GM18870 (cell line): ENCODE data around the gene EYS.

Experiments
- ATAC-seq: cut with Tn5 transposase; IDR thresholded peaks from one replicate; pipeline ENCODE4 v1.9.1; 2021; ENCODE audit warnings: moderate library complexity; ENCODE audit not compliant: unreplicated experiment

The EYS gene

GRCh38 chr6:64988148-64988547 lies 718.9 kb downstream of the EYS start:
- ATAC-seq, result no peak

DNA sequence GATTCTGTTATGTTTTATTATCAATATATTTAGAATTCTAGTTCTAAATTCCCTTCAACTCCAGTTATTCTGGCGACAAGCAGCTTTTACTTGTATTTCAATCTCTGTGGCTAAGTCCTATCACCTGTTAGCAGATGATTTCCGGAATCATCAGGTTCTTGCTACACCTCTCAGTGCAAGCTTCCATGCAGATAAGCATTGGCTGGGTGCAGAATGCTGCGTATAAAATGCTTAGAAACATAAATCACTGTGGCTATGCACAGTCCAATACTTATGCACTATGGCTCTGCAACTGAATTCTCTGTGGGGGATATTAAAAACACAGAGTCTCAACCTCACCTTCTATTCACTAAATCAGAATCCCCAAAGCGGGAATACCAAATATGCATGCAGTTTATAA lies 720.0 kb downstream of the EYS start:
- no peak for ATAC-seq

DNA sequence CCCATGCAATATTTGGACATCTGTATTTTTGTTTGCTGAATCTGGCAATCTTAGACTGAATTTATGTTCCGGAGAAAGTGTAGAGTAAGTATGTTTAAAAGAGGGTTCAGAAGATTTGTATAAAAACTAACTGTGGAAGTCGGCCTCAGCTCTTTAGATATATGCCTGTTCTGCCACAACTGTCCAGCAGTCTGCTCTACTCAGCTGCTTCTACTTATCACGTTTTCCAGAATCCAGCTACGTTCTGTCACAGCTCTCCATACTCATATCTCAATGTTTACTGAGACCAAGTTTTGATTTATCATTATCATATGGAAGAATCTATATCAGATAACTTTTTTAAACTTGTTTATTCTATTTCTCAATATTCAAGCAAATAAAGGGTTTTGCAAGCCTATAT lies 721.3 kb downstream of the EYS start:
- ATAC-seq, result no peak

DNA sequence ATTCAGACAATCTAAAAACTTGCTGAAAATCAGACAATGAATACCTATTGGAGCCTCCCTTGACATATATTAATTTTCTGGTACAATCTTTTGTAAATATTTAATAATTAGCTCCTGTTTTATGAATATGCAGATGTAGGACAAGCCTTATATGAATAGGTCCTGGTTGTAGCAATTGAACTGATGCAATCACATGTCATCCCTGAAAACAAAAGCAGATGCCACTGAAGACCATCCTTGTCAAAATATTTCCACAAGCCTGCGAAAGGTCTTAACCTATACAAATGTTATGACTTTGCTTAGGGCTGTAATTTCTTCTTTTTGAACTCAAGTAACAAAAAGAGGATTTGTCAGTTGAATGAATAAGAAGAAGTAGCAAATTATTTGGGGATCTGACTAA lies 722.1 kb downstream of the EYS start:
- ATAC-seq, result no peak

DNA sequence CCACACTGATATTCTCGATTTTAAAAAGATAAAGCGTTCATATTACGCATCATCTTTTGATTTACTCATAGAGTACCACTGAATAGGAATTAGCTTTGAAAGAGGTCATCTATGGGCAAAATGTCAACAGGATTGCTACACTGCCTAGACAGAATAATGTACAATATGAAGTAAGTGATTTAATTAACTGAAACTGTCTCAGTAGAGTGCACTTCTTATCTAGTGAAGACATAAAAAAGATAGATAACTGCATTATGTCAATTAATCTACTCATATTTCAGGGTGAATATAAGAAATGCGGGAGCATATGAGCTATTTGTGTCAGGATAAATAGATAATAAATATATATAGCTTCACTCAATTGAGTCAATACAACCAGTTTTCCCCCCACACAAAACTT lies 723.9 kb downstream of the EYS start:
- no peak for ATAC-seq

GRCh38 chr6:64973142-64973541 lies 733.9 kb downstream of the EYS start:
- no peak for ATAC-seq

DNA sequence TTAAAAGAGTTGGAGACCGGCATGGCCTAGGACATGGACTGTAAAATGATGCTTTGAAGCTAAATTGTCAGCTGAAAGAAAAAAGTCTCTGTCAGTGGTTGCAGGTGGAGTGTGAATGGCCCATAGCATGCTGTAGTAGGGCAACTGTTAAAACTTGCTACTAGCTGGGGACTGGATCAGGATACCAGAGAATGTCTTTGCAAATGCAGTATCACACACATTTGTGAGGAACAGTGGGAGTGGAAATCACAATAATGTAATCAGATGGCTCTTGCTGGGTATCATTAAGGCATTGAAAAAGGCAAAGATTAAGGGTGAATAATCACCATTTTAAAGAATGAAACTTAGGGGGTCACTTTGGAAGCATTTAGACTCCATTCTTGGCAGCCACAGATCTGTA lies 737.9 kb downstream of the EYS start:
- ATAC-seq, result no peak

DNA sequence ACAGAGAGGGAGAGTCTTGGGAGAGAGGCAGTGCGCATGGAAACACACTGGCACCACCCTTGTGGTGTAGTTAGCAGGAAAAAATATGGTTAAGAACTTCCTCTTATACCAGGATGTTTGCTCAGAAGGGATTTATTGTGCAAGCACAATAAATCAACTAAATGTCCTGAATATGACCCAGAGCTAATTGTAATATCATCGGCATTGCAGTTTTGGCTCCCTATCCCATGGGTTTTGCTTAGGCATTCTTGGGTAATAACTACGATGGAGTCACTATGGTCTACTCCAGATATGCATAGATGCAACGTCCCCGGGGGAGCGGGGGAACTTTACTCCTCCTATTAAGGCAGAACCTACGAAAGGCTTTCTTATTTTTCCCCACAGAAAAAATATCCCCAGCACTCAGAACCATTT lies 751.6 kb downstream of the EYS start:
- no peak for ATAC-seq

DNA sequence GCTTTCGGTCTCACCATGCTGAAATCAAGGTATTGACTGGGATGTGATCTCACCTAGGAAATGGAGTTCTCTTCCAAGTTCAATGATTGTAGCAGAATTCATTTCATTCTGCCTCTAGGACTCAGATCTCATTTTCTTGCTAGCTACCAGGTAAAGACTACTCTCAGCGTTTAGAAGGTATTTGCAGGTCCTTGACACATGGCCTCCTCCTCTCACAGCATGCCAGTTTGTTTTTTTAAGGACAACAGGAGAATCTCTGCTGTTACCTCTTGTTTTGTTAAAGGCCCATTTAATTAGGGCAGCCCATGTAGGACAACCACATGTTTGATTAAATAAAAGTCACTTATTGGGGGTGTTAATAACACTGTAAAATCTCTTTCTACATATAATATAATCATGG lies 757.8 kb downstream of the EYS start:
- ATAC-seq, result no peak

DNA sequence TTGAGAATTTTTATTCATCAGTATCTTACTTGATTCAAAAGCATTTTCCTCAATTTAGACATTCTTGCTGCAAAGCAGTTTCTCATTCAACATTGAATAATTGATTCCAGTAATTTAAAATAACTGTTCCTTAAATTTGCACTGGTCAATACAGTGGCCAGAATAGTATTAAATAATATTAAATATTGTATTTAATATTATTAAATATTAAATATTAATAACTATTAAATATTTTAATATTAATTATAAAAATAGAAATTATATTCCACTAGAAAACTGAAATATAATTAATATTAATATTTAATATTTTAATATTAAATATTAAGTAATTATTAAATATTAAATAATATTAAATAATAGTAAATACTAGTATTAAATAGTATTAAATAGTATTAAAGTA lies 758.8 kb downstream of the EYS start:
- ATAC-seq, result no peak

GRCh38 chr6:64945450-64945849 lies 761.6 kb downstream of the EYS start:
- no peak for ATAC-seq

GRCh38 chr6:64932486-64932885 lies 774.5 kb downstream of the EYS start:
- ATAC-seq, result no peak

GRCh38 chr6:64930681-64931080 lies 776.3 kb downstream of the EYS start:
- no peak for ATAC-seq

- ATAC-seq, result no peak
Observed at GRCh38 chr6:64926051-64926450, 781.0 kb downstream of the EYS start.

DNA sequence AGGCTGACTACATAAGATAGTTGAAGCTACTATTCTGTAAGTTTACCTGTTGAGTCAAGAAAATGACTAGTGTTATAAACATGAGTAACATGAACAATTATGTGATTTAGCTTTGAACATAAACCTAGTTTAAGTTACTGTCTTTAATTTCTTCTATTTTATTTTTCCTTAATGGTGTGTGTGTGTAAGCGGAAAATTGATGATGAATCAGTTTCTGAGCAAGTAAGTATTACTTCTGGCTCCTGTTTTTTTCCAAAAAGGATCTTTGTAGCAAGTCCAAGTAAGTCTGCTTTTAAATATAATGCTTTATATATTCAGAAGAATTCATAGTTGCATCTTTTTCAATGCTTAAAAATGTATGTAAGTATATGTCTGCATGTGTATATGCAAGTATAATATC lies 786.8 kb downstream of the EYS start:
- no peak for ATAC-seq

DNA sequence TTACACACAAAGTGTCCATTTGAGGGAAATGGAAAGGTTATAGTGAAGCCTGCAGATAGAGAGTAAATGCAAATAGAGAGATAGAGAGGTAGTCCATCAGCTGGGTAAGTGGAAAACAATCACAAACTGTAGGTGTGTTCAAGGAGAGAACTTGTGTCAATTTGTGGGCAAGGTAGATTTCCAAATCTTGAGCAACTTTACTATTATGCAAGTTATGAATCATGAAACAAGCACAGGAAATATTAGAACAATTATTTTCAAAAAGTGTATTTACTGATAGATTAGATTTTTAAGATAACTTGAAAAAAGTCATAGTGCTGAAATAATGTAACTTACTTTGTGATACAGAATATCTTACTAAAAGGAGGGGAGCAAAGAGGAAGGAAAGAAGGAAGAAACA lies 792.9 kb downstream of the EYS start:
- no peak for ATAC-seq

DNA sequence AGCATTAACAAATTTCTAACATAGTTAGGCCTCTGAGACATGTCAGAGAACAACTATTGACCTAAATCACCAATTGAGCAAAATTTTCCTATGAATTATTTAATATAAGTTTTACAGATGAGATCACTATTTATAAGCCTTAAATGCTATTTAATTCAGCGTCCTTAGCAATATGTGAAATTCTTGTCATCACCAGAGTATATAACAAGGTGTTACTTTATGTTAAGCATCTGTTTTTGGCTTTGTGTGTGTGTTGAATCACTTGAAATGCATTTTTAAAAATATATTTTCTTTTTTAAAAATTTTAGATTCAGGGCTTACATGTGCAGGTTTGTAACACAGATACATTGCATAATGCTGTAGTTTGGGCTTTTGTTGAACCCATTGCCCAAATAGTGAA lies 794.1 kb downstream of the EYS start:
- no peak for ATAC-seq

DNA sequence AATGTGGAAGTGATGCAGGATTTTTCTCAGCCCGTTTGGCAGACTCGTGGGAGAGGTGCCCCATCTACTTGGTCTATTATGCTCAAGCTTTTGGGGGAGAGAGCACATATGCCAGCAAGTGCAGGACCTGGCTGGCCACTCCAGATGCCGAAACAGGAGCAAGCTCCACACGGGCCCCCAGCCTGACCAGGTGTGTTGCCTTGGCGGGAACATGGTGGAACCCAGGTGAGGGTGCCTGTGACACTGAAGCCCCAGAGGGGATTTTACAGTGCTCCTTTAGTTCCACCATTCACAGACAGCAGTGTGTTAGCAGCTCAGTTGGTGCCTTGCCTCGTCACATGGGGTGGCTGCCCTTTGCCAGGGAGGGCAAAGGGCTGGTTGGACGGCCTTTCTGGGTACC lies 798.9 kb downstream of the EYS start:
- no peak for ATAC-seq

- no peak for ATAC-seq
Observed at GRCh38 chr6:64904616-64905015, 802.4 kb downstream of the EYS start.

- ATAC-seq, result no peak
Observed at GRCh38 chr6:64902596-64902995, 804.4 kb downstream of the EYS start.

DNA sequence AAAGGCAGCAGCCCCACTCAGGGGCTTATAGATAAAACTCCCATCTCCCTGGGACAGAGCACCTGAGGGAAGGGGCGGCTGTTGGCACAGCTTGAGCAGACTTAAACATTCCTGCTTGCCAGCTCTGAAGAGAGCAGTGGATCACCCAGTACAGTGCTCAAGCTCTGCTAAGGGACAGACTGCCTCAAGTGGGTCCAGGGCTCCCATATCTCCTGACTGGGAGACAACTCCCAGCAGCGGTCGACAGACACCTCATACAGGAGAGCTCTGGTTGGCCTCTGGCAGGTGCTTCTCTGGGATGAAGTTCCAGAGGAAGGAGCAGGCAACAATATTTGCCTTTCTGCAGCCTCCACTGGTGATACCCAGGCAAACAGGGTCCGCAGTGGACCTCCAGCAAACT lies 810.1 kb downstream of the EYS start:
- no peak for ATAC-seq

GRCh38 chr6:64895945-64896344 lies 811.1 kb downstream of the EYS start:
- no peak for ATAC-seq

- no peak for ATAC-seq
Observed at GRCh38 chr6:64890609-64891008, 816.4 kb downstream of the EYS start.

DNA sequence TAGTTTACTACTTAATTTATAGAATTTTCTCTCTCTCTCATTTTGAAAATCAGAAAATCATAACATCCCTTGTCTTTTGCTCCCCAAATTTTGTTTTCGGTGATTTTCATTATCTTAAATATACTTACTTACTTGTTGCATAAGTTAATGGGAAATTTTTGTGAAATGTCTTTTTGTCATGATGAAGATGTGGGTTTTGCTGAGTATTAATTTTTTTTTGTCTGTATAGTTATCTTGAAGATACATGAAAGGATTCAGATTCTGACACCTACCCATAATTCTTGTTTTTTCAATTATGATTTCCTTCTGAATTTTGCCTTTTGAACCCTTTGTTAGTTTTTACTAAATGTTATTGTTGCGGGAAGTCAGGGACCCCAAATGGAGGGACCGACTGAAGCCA lies 817.9 kb downstream of the EYS start:
- ATAC-seq, result no peak
